GM19395 (cell line): ENCODE measurements around the gene ITLN1.

Experiments used
- ATAC-seq: cut with Tn5 transposase; IDR thresholded peaks from one replicate; pipeline ENCODE4 v1.9.1; 2021; ENCODE audit warnings: mild to moderate bottlenecking, moderate library complexity; ENCODE audit not compliant: unreplicated experiment

ITLN1 gene

GRCh38 chr1:160858507-160858906 lies 26.5 kb downstream of the ITLN1 start:
- no peak for ATAC-seq

GRCh38 chr1:160858097-160858496 lies 26.9 kb downstream of the ITLN1 start:
- no peak for ATAC-seq

DNA sequence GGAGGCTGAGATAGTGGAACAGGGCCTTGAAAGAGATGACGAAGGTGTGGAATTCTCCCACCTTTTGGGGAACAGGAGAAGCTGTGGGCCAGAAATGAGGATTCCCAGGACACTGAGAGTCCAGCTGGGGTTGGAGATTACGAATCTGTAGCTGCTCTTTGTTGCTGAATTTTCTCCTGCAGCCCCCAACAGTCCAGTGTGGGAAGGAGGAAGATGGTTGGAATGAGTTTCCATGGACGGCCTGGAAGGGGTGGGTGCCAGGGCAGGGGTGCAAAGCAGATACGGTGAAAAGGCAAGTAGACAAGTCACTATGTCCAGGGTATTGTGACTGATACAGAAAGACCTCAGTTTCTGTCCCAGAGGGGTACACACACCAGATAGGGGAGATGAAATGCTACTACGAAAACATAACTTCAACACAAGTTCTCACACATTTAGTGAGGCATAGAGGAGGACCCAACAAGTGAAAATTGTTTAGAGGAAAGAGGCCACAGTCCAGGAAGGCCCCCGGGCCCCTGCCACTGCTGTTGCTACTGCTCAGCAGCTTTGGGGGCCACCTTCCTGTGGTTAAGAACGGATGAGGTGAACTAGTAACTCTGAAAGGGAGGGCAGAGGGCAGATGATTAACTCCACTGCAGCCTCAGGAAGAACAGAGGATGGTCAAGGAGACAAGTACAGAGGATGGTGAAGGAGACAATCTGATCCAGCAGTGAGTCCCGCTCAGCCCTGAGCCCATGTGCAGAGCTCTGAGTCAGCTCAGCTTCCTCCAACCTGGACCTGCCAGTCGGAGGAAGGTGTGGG lies 29.6 kb downstream of the ITLN1 start:
- peak; percentile 81 for ATAC-seq

DNA sequence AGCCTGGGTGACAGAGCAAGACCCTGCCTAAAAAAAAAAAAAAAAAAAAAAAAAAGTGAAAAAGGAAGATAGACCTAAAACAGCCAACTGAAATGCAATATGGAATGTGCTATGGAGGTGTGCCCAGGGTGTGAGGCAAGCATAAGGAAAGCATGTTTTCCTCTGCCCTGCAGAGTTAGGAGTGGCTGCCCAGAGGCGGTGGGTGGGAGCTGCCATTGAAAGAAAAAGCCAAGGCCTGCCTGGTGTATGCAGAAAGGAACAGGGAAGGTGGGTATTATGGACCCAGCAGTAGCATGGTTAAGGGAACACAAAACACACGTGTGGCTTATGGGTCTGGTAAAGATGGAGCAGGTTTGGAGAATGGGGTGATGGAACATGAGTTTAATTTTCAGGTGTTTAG lies 31.2 kb downstream of the ITLN1 start:
- no peak for ATAC-seq

DNA sequence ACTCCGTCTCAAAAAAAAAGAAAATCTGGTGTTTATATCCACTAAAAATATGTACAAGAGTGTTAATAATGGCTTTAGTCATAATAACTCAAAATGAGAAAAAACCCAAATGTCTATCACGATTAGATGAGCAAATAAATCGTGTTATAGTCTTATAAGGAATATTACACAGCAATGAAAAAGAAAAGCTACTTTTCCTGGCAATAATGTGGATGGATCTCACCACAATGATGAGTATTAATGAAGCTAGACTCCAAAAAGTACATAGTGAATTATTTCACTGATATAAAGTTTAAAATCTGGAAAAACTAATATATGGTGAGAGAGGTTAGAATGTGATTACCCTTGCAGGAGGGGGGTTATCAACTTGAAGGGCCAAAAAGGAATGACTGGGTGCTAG lies 32.0 kb downstream of the ITLN1 start:
- no peak for ATAC-seq

DNA sequence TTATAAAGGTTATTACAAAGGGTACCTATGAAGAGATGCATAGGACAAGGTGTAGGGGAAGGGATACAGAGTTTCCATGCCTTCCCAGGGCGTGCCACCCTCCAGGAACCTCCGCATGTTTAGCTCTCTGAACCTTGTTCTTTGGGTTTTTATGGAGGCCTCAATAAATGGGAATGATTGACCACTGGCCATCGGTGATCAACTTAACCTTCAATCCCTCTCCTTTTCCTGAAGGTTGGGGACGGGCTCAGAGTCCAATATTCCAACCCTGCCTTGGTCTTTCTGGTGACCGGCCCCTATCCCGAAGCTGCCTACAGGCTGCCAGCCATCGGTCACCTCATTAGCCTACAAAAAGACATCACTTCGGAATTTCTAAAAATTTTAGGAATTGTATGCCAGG lies 34.0 kb downstream of the ITLN1 start:
- no peak for ATAC-seq

GRCh38 chr1:160850541-160850940 lies 34.4 kb downstream of the ITLN1 start:
- ATAC-seq: no peak

DNA sequence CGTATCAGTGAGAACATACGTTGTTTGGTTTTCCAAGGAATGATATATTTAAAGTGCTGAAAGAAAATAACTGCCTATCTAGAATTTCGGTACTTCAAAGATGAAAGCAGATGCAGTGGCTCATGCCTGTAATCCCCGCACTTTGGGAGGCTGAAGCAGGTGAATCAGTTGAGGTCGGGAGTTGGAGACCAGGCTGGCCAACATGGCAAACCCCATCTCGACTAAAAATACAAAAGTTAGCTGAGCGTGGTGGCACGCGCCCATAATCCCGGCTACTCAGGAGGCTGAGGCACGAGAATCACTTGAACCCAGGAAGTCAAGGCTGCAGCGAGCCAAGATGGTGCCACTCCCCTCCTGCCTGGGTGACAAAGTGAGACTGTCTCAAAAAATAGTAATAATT lies 38.7 kb downstream of the ITLN1 start:
- no peak for ATAC-seq

DNA sequence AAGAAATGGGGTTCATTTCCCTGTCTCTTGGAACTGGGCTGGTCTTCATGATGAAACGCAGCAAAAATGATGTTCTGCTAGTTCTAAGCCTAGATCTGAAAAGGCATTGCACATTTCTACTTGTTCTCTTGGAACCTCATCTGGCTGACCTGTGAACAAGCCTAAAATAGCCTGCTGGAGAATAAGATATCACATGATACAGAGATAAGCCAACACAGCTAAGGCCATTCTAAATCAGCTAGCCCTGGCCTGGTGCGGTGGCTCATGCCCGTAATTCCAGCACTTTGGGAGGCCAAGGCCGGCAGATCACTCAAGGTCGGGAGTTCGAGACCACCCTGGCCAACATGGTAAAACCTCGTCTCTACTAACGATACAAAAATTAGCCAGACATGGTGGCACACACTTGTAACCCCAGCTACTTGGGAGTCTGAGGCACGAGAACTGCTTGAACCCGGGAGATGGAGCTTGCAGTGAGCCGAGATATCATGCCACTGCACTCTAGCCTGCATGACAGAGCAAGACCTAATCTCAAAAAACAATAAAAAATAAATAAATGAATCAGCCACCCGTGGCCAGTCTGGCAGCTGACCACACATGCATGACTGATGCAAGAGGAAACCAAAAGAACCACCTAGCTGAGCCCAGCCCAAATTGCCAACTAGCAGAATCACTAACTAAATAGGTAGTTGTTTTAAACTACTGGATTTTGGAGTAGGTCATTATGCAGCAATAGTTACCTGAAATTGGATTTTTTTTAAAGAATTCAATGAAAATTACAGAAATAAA lies 40.3 kb downstream of the ITLN1 start:
- ATAC-seq: no peak

GRCh38 chr1:160841079-160841478 lies 43.9 kb downstream of the ITLN1 start:
- no peak for ATAC-seq

DNA sequence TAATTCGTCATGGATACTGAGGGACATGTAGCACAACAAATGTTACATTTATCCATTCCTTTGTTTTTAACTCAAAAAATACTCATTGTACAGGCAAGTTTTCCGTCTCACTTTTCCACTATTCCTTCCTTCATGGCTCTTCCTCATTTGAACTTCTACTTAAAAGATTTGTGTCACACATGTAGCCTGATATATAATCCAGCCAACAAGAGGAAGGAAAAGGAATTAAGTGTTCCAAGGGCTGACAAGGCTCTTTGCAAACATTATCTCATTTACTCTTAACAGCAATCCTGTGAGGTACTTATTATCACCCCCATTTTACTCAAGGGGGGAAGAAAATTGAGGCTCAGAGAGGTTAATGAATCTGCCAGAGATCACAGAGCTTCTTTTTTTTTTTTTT lies 45.2 kb downstream of the ITLN1 start:
- no peak for ATAC-seq

DNA sequence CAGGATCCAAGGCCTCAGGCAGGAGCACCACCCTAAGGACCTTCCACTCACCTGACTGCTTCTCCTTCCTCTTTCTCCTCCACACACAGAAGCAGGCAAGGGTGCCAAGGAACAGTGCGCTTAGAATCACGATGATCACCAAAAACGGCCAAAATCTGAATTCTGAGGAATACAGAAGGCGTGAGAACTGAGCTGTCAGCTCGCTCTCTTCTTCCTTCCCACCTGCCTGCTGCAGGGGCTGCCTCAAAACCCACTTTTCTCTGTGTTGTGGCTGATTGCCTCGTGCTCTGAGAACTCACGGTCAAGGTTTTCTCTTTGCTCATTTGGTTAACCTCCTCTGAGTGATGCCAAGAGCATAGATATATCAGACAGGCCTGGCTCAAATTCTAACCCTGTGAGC lies 46.1 kb downstream of the ITLN1 start:
- no peak for ATAC-seq

GRCh38 chr1:160837558-160838205 lies 47.3 kb downstream of the ITLN1 start:
- ATAC-seq: peak; percentile 82

DNA sequence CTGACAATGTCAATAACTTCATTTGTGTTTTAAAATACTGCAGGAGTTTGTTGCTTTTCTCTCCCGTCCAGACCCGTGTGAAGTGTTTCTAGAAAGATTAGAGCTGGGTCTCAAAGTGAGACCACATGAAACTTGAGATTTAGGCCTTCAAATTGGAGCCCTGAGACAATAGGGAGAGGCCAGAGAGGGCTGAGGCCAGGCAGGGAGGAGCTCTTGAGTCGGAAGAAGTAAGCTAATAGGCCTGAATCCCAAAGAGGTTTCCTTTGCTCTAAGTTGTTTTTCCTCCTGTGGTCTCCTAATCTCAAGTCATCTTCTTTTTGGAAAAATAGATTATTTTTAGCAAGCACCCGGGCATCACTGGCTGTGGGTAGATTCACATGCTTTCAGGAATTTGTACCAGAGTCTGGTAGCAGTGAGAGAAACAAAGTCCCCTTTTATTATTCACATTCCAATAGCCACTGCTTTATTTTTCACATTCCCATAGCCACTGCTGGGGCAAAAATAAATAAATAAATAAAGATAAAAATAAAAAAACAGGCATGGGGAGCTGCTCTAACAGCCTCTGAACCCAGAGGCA lies 47.9 kb downstream of the ITLN1 start:
- no peak for ATAC-seq

- ATAC-seq: no peak
Observed at GRCh38 chr1:160836561-160836960, 48.4 kb downstream of the ITLN1 start.

DNA sequence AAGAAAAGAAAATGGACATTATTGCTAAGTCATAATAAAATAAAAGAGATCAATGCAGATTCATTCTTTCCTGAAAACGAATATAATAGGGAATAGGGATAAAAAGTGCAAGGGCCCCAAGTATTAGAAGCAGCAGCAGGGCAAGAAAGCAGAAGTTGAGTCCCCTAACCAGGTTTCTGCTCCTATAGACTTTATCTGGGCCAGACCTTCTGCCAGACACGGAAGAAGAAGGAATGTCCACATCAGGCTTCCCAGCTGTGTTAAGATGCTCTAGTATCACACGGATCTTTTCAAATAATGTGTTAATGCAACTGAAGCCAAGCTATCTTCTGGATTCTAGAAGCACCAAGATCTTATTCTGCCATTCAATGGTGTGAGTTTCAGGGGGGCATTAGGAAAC lies 49.2 kb downstream of the ITLN1 start:
- no peak for ATAC-seq

DNA sequence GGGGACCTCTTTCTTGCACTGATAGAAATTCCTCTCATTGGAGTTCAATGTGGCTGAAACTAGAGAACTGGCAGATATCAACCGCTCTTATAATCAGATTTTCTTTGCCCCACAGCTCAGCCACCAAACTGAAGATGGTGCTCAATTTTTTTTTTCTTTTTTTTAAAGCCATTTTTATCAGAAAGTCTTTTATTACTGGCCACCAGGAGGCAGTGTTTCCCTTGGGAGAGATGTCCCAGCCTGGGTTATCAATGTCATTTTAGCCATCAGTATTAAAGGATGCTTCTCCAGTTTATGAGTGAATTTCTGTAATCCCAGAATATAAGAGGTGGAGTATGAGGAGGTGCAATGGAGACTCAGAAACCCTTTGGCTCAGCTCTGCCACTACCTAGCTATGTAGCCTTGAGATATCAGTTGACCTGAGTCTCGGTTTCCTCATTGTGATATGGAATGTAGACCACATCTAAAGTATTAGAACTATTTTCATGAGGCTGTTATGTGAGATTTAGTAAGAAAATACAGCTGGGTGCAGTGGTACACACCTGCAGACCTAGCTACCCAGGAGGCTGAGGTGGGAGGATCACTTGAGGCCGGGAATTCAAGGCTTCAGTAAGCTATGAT lies 49.9 kb downstream of the ITLN1 start:
- no peak for ATAC-seq

GRCh38 chr1:160830321-160831153 lies 54.4 kb downstream of the ITLN1 start:
- no peak for ATAC-seq

DNA sequence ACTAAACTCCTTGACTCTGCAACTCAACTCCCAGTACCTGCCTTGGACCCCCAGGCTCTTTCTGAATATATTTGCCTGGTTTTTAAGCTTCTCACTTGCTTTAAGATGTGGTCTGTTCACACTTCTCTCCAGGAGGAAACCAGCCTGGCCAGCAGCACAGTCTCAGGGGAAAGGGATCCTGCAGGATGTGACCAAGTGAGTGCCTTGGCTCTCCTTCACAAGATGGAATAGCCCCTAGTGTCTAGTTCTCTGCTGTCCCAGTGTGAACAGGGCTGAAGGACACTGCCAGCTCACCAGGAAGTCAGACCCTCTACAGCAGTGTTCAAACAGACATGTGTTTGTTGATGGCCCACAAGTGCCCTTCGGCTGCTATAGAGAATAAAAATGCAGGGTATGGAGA lies 55.2 kb downstream of the ITLN1 start:
- ATAC-seq: no peak

GRCh38 chr1:160827418-160827817 lies 57.6 kb downstream of the ITLN1 start:
- no peak for ATAC-seq
